ENCODE results near the gene ROS1. TPM values are rescaled to one million over a fixed set of nuclear protein-coding genes. Genes with fewer than 3 reads are reported as not detected.

The ROS1 gene
- total RNA-seq, 6 experiments from 2014 or later: 0.07 to 0.12 (median 0.07) TPM; not detected in 3

DNA sequence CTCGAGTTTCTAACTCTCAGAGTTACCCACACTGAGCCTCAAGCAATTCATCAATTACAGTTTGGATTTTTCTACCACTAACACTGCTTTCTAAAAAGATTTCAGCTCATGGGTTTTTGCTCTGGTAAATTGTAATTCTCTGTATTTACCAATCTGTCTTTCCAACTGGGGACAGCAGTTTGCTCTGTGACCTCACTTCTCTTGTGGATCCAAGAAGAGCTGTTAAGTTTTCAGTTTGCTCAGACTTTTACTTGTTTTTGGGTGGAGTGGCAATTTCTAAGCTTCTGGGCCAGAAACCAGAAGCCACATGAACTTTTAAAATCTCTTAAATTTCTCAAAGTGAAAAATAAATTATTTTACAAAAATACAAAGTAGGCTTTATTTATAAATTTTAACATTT is 74.2 kb downstream of the ROS1 start:
- DNase-seq: no peak
- peak; percentile 49 to 66 (median 58) for ATAC-seq
- no peak for TF ChIP-seq POLR2A (IDR thresholded peaks at IDR 0.05)
- TF ChIP-seq, protein P1, sequence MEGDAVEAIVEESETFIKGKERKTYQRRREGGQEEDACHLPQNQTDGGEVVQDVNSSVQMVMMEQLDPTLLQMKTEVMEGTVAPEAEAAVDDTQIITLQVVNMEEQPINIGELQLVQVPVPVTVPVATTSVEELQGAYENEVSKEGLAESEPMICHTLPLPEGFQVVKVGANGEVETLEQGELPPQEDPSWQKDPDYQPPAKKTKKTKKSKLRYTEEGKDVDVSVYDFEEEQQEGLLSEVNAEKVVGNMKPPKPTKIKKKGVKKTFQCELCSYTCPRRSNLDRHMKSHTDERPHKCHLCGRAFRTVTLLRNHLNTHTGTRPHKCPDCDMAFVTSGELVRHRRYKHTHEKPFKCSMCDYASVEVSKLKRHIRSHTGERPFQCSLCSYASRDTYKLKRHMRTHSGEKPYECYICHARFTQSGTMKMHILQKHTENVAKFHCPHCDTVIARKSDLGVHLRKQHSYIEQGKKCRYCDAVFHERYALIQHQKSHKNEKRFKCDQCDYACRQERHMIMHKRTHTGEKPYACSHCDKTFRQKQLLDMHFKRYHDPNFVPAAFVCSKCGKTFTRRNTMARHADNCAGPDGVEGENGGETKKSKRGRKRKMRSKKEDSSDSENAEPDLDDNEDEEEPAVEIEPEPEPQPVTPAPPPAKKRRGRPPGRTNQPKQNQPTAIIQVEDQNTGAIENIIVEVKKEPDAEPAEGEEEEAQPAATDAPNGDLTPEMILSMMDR (IDR thresholded peaks at IDR 0.05): no peak
- intact Hi-C loops (cut with DNase I): no loop called here
- Histone ChIP-seq H3K9me3 (no peaks in the 10 kb centered on the region), H3K4me3 (peak overlapping the region in 1 of 3 donors; percentile 15), H3K36me3 (no peaks in the 10 kb centered on the region), H3K27me3 (no peaks in the 10 kb centered on the region), H3K4me1 (no peaks in the 10 kb centered on the region), H3K27ac (peak overlapping the region in 2 of 3 donors; percentile 13 to 17)
- WGBS (ENCODE audit: insufficient coverage, low coverage, low lambda C conversion rate, missing lambda C conversion rate): 40% methylated on average over 1 of the region's 1 CpG

DNA sequence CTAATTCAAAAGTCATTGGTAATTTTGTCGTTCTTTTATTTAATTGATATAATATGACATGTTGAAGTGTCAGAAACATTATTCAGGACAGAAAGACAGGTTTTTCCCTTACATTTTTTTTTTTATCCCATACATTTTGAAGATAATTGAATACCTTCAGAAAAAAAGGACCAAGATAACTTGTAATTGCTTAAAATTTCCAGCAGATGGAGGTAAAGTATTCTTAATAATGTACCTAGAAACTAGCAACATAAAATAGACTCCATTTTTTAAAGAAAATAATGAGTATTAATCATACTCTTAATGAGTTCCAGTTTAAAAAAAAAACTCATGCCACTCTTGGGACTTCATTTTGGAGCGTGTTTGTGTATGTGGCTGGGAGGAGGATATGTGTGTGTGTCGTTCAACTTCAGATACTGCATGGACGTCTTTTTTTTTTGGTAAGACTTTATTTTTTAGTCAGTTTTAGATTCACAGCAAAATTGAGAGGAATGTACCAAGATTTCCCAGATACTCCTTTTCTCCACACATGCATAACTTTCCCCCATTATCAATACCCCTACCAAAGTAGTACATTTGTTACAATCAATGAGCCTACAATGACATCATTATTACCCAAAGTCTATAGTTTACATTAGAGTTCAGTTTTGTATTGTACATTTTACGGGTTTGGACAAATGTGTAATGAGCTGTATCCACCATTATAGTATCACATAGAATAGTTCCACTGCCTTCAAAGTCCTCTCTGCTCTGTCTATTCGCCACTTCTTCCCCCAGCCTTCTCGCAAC is 79.4 kb downstream of the ROS1 start:
- ATAC-seq: peak; percentile 31 to 74 (median 65)
- DNase-seq: no peak
- Histone ChIP-seq H3K27me3 (no peaks in the 10 kb centered on the region), H3K27ac (no peak overlapping the region), H3K4me1 (no peaks in the 10 kb centered on the region), H3K36me3 (no peaks in the 10 kb centered on the region), H3K4me3 (no peak overlapping the region), H3K9me3 (no peaks in the 10 kb centered on the region)
- 35% methylated on average over 7 of the region's 7 CpGs for WGBS (ENCODE audit: insufficient coverage, low coverage, low lambda C conversion rate, missing lambda C conversion rate)
- TF ChIP-seq POLR2A (IDR thresholded peaks at IDR 0.05): no peak
- TF ChIP-seq, protein P1 (IDR thresholded peaks at IDR 0.05): peak; percentile 51 to 58 (median 54)
- intact Hi-C loops (cut with DNase I): loop anchor here in 1 of 2 donors (5.0 kb wide), 1 partner anchor 206 kb away; no protein-coding TSS in a partner anchor

DNA sequence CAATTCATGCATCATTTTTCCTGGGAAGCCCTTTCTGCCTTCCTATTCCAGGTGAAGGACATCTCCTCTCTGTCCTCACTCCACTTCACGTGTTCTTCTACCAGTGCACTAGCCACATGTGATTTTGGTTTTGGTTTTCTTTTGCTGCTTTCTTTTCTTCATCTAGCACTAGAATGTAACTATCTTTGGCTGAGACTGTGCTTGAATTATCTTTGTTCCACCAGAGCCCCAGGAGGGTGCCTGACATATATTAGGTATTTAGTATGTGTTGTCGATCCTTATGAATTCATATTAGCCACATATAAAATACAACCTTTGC is 80.5 kb downstream of the ROS1 start:
- H3K27me3 ChIP-seq: no peaks in the 10 kb centered on the region

DNA sequence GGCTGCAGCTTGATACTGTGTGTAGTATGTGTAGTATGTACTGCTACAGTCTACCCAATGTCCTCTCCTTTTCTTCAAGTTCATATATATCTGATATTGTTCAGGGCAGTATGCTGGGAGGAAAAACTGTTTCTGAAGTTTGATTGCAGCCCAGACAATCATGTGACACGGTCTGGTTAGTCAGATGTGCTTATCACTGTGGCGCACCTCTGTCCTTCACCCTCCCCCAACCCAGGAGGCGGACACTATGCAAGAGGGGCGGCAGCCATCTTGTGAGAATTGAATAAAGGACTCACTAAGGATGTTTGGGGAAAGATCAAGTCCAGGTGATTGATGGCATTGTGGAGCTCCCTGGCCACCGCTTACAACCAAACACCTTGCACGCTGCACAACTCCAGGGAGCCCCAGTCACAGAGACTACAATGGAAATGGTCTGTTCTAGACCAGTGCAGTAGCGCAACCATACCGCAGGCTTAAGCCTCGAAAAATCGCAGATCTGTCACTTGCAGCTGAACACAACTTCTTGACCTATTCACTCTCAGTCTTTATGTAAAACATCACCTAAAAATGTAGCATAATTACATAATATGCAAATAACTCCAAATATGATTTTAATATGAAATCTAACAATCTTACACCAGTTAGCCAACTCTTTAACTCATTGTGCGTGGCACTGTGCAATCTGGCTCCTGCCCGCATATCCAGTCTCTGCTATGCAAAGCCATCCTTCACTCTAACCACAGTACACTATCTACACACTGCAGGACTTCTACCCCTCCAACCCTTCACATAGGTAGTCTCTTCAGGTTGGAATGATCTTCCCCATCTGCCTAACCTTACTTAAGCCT is 81.1 kb downstream of the ROS1 start:
- 72% methylated on average over 10 of the region's 12 CpGs for WGBS (ENCODE audit: insufficient coverage, low coverage, low lambda C conversion rate, missing lambda C conversion rate)
- TF ChIP-seq, protein P1 (IDR thresholded peaks at IDR 0.05): no peak
- no peak for TF ChIP-seq POLR2A (IDR thresholded peaks at IDR 0.05)
- DNase-seq (no peak), ATAC-seq (no peak)
- intact Hi-C loops (cut with DNase I): loop anchor here in 1 of 2 donors (5.0 kb wide), 1 partner anchor 208 kb away; no protein-coding TSS in a partner anchor
- H3K9me3 ChIP-seq: no peaks in the 10 kb centered on the region
- H3K27me3 ChIP-seq: no peaks in the 10 kb centered on the region
- H3K4me3 ChIP-seq: no peak overlapping the region
- no peaks in the 10 kb centered on the region for H3K36me3 ChIP-seq
- H3K4me1 ChIP-seq: no peaks in the 10 kb centered on the region
- no peak overlapping the region for H3K27ac ChIP-seq

More for the DNA sequence above, 80.5 kb downstream of the ROS1 start:
- no peak overlapping the region for H3K4me3 ChIP-seq
- 73% methylated on average over 2 of the region's 2 CpGs for WGBS (ENCODE audit: insufficient coverage, low coverage, low lambda C conversion rate, missing lambda C conversion rate)
- ATAC-seq (no peak), DNase-seq (no peak)
- H3K9me3 ChIP-seq: no peaks in the 10 kb centered on the region
- no peaks in the 10 kb centered on the region for H3K4me1 ChIP-seq
- H3K27ac ChIP-seq: no peak overlapping the region
- TF ChIP-seq, protein P1 (IDR thresholded peaks at IDR 0.05): no peak
- TF ChIP-seq POLR2A (IDR thresholded peaks at IDR 0.05): no peak
- intact Hi-C loops (cut with DNase I): loop anchor here in 1 of 2 donors (5.0 kb wide), 1 partner anchor 207 kb away; no protein-coding TSS in a partner anchor
- H3K36me3 ChIP-seq: no peaks in the 10 kb centered on the region

All from right lobe of liver (tissue), 6 donors.